OCI-LY7 (cell line): ENCODE results near the gene CTPS2. TPM values are rescaled to one million over a fixed set of nuclear protein-coding genes. Genes with fewer than 3 reads are reported as not detected.
"Not testable (repeated sequence)": the region's sequence is repeated elsewhere in the genome, so short reads cannot be mapped to it uniquely, and the experiment has no call there.

Experiments used
- BruUV-seq: library from RNA; stranded (reverse); fragments of 400-500 nt; replicated peaks from 2 replicates; lab custom pipeline; 2021; lab: Mats Ljungman, UMichigan
- CTCF ChIA-PET: fragments of 300-600 bp; sonication (Branson Sonifier 250); formaldehyde crosslinking; loops from one replicate; lab custom pipeline; 2022; ENCODE audit warnings: antibody characterized with exemption; ENCODE audit not compliant: unreplicated experiment; lab: Charles Lee
- POLR2A ChIA-PET: fragments of 300-600 bp; sonication (Branson Sonifier 250); formaldehyde crosslinking; loops from one replicate; lab custom pipeline; 2022; ENCODE audit warnings: antibody characterized with exemption; lab: Charles Lee
- DNase-seq: peaks from one replicate; pipeline ENCODE4 v3.0.0-alpha.2; 2015; ENCODE audit warnings: low spot score
- H2AFZ ChIP-seq: fragments of 200-600 bp; sonication (generic), shearing (Covaris generic); 2 replicates; pipeline ENCODE4 v1.6.1; 2014; ENCODE audit warnings: mild to moderate bottlenecking, antibody characterized with exemption, low read length, moderate library complexity
- H3K27ac ChIP-seq: fragments of 200-600 bp; sonication (generic); 2 replicates; pipeline ENCODE4 v1.5.1; 2014; ENCODE audit warnings: mixed run types, low read depth, mild to moderate bottlenecking, moderate library complexity, low read length, inconsistent platforms; ENCODE audit not compliant: poor library complexity, severe bottlenecking
- H3K36me3 ChIP-seq: fragments of 200-600 bp; sonication (generic); 2 replicates; pipeline ENCODE4 v1.6.1; 2014; ENCODE audit warnings: mild to moderate bottlenecking, antibody characterized with exemption, low read length, moderate library complexity, mixed read lengths; ENCODE audit not compliant: insufficient read depth
- H3K4me1 ChIP-seq: fragments of 200-600 bp; sonication (generic); 2 replicates; pipeline ENCODE4 v1.5.1; 2014; ENCODE audit warnings: mild to moderate bottlenecking, low read length; ENCODE audit not compliant: insufficient read depth, poor library complexity, severe bottlenecking
- H3K4me2 ChIP-seq: fragments of 200-600 bp; sonication (generic); 2 replicates; pipeline ENCODE4 v1.6.1; 2014; ENCODE audit warnings: mild to moderate bottlenecking, low read length
- H3K4me3 ChIP-seq: fragments of 200-600 bp; sonication (generic); 2 replicates; pipeline ENCODE4 v1.5.1; 2014; ENCODE audit warnings: mild to moderate bottlenecking, low read depth, low read length; ENCODE audit not compliant: poor library complexity, severe bottlenecking
- H3K79me2 ChIP-seq: fragments of 200-600 bp; sonication (generic); 2 replicates; pipeline ENCODE4 v1.6.1; 2016; ENCODE audit warnings: low read depth, mild to moderate bottlenecking, low read length, moderate library complexity, mixed read lengths; ENCODE audit not compliant: insufficient read depth
- H3K9me2 ChIP-seq: fragments of 200-600 bp; sonication (generic); 2 replicates; pipeline ENCODE4 v1.6.1; 2016; ENCODE audit warnings: mild to moderate bottlenecking, low read length, mixed read lengths; ENCODE audit not compliant: insufficient read depth
- H3K9me3 ChIP-seq: fragments of 200-600 bp; sonication (generic); 2 replicates; pipeline ENCODE4 v1.6.1; 2014; ENCODE audit warnings: mild to moderate bottlenecking, mixed run types, low read length, mixed read lengths
- H4K20me1 ChIP-seq: fragments of 200-600 bp; sonication (generic); 2 replicates; pipeline ENCODE4 v1.6.1; 2014; ENCODE audit warnings: mild to moderate bottlenecking, antibody characterized with exemption, low read length, moderate library complexity, mixed read lengths; ENCODE audit not compliant: insufficient read depth
- EZH2phosphoT487 ChIP-seq: fragments of 200-600 bp; sonication (generic); IDR thresholded peaks from 2 replicates; pipeline ENCODE4 v1.6.1; 2018; ENCODE audit warnings: low read depth, borderline replicate concordance, mild to moderate bottlenecking, mixed run types, antibody characterized with exemption, low read length, moderate library complexity, mixed read lengths
- intact Hi-C: fragments of 100-400 bp; cut with micrococcal nuclease; formaldehyde crosslinking; loops from one replicate; pipeline ENCODE4 v1.10.0; 2022; ENCODE audit not compliant: unreplicated experiment
- total RNA-seq, 2 experiments: library from RNA; depleted of rRNA in 1 of 2; stranded (reverse); fragments of >200 nt in 1 of 2; shearing (Covaris generic) in 1 of 2; gene quantifications; 2 replicates each; pipeline ENCODE4 v1.2.3, GENCODE V29; 2014 to 2022
- TF ChIP-seq, protein P1 (sequence below): fragments of 200-600 bp; sonication (generic); conservative IDR thresholded peaks from 2 replicates; pipeline ENCODE4 v1.5.1; 2014; ENCODE audit warnings: mild to moderate bottlenecking, antibody characterized with exemption, low read length, moderate library complexity, mixed read lengths

Gene CTPS2
- total RNA-seq, 2 experiments from 2014 or later: 15.9 to 21.3 TPM

DNA sequence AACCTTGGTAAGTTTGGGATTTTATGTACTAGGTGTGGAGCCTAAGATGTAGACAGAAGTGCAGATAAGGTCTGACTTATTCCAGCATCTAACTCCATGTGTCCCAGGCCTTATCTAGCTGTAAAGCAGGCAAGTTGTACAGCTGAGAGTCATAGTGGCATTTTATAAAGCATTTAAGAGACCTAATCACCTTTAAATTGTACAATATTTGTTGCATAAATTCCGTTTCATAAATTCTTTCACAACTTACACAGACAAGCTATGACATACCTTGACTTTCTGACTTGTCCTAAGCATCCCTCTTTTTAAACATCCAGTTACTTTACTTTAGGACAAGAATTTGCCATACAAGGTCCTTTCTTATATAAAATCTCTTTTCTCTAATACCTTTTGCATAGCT, 18.0 kb upstream of the CTPS2 start:
- BruUV-seq: no TSS peak
- TF ChIP-seq, protein P1, sequence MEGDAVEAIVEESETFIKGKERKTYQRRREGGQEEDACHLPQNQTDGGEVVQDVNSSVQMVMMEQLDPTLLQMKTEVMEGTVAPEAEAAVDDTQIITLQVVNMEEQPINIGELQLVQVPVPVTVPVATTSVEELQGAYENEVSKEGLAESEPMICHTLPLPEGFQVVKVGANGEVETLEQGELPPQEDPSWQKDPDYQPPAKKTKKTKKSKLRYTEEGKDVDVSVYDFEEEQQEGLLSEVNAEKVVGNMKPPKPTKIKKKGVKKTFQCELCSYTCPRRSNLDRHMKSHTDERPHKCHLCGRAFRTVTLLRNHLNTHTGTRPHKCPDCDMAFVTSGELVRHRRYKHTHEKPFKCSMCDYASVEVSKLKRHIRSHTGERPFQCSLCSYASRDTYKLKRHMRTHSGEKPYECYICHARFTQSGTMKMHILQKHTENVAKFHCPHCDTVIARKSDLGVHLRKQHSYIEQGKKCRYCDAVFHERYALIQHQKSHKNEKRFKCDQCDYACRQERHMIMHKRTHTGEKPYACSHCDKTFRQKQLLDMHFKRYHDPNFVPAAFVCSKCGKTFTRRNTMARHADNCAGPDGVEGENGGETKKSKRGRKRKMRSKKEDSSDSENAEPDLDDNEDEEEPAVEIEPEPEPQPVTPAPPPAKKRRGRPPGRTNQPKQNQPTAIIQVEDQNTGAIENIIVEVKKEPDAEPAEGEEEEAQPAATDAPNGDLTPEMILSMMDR: no peak
- no peak for TF ChIP-seq EZH2phosphoT487
- POLR2A ChIA-PET: no interaction called here
- H2AFZ ChIP-seq: no peak overlapping the region
- no peak overlapping the region for H3K4me2 ChIP-seq
- H3K79me2 ChIP-seq: no peaks in the 10 kb centered on the region; the same call in 1 of the 2 replicates
- no peaks in the 10 kb centered on the region for H3K4me1 ChIP-seq
- no peaks in the 10 kb centered on the region for H4K20me1 ChIP-seq
- CTCF ChIA-PET: no interaction called here
- H3K9me2 ChIP-seq: no peaks in the 10 kb centered on the region
- H3K9me3 ChIP-seq: peaks cover 12% of the 10 kb centered on the region; the same call in 1 of the 2 replicates
- H3K27ac ChIP-seq: no peak overlapping the region
- peaks cover 35% of the 10 kb centered on the region for H3K36me3 ChIP-seq
- DNase-seq: no peak
- no peak overlapping the region for H3K4me3 ChIP-seq
- intact Hi-C loops: no loop called here

DNA sequence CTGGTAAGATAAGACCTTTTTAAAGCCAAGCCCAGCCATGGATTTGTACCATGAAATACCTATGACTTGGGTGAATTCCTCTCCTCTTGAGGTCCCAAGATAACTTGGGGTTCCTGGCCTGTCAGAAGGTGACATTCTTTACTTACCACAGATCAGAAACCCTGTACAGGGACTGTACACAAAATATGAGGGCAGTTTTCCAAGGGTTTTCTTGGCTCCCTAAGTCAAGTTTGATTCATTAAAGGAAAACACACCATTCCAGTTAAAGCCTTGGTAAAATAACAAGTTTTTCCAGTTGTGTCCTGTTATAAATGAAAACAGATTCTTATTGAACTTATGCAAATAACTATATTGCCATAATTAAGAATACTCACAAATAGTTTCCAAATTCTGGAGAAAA, 15.2 kb upstream of the CTPS2 start:
- Histone ChIP-seq H2AFZ (no peak overlapping the region), H3K79me2 (peaks cover 11% of the 10 kb centered on the region; the same call in 1 of the 2 replicates), H3K36me3 (peaks cover 32% of the 10 kb centered on the region), H3K4me2 (no peak overlapping the region), H3K27ac (no peak overlapping the region), H3K9me2 (no peaks in the 10 kb centered on the region), H4K20me1 (no peaks in the 10 kb centered on the region), H3K9me3 (peaks cover 12% of the 10 kb centered on the region; the same call in 1 of the 2 replicates), H3K4me1 (no peaks in the 10 kb centered on the region), H3K4me3 (no peak overlapping the region)
- ChIA-PET CTCF (no interaction called here), POLR2A (no interaction called here)
- TF ChIP-seq, protein P1: no peak
- TF ChIP-seq EZH2phosphoT487: no peak
- no TSS peak for BruUV-seq
- no peak for DNase-seq
- intact Hi-C loops: no loop called here

DNA sequence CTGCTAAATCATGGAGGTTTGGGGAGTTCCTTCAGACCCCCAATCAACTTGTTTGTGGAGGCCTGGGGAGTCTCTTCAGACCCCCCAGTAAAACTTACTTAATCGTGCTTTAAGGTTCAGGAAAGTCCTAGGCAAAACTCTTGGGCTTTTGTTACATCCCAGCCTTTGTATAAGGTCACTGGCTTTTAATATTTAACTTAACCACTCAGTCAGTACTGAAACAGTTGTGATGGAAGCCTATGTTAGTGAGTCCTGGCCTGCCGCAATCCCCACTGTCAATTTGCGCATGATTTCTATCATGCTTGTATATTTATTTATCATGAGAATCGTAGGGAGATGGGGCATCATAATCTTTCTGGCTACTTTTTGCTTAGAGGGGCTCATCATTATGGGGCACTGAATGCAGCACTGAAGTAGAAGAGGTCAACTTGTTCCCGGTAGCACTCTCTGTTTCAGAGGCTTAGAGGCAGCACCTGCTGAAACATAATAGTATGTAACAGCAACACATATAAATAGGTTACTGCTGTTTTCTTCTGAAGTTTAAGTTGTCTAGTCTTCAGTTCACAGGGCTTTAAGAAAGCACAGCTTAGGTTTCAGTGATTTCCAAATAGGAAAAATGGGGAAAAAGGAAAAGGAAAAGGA, 14.0 kb upstream of the CTPS2 start:
- H3K27ac ChIP-seq, H2AFZ ChIP-seq, BruUV-seq, H3K4me3 ChIP-seq, intact Hi-C loops, DNase-seq, H3K9me2 ChIP-seq, H3K4me1 ChIP-seq, H4K20me1 ChIP-seq, CTCF ChIA-PET, H3K4me2 ChIP-seq: not testable (repeated sequence)
- H3K79me2 ChIP-seq: peaks cover 20% of the 10 kb centered on the region; the same call in 1 of the 2 replicates
- H3K36me3 ChIP-seq: peaks cover 32% of the 10 kb centered on the region
- POLR2A ChIA-PET: interaction anchor here (0.8 kb wide), 1 partner anchor 21 kb away, joined by 3 read pairs; no protein-coding TSS in a partner anchor
- H3K9me3 ChIP-seq: peaks cover 12% of the 10 kb centered on the region; the same call in 1 of the 2 replicates
